GM12878 (cell line): ENCODE results near the gene LYL1.

Experiments
- HDAC2 ChIP-seq: fragments of 200-600 bp; sonication (generic); IDR thresholded peaks from 2 replicates; pipeline ENCODE4 v1.6.1; 2017
- NFIC ChIP-seq: IDR thresholded peaks from 2 replicates; pipeline ENCODE4 v1.6.1; 2012; ENCODE audit warnings: low read depth, mild to moderate bottlenecking, inconsistent platforms, low read length, moderate library complexity
- NFYA ChIP-seq: IDR thresholded peaks from 2 replicates; pipeline ENCODE4 v1.6.1; 2011; ENCODE audit warnings: low read depth, mild to moderate bottlenecking, low read length, improper control_type of control experiment, borderline replicate concordance
- PAX8 ChIP-seq: fragments of 450-650 bp; IDR thresholded peaks from 2 replicates; pipeline ENCODE4 v1.6.1; 2017; ENCODE audit warnings: mild to moderate bottlenecking, moderate library complexity
- ZBED1 ChIP-seq: IDR thresholded peaks from 2 replicates; pipeline ENCODE4 v1.6.1; 2016; ENCODE audit warnings: borderline replicate concordance
- TF ChIP-seq, protein P1 (sequence below), 3 experiments: IDR thresholded peaks in 2 of 3; conservative IDR thresholded peaks in 1 of 3; 2 replicates each; pipeline ENCODE4 v1.5.1; 2011; ENCODE audit warnings: low read depth in 3 of 3, low read length in 3 of 3, mild to moderate bottlenecking in 3 of 3, control low read depth in 2 of 3, moderate library complexity in 2 of 3, inconsistent platforms in 1 of 3, mixed read lengths in 1 of 3; ENCODE audit not compliant: control insufficient read depth in 2 of 3, insufficient read depth in 1 of 3; ENCODE audit errors: extremely low read depth in 1 of 3

- TF ChIP-seq, protein P1, sequence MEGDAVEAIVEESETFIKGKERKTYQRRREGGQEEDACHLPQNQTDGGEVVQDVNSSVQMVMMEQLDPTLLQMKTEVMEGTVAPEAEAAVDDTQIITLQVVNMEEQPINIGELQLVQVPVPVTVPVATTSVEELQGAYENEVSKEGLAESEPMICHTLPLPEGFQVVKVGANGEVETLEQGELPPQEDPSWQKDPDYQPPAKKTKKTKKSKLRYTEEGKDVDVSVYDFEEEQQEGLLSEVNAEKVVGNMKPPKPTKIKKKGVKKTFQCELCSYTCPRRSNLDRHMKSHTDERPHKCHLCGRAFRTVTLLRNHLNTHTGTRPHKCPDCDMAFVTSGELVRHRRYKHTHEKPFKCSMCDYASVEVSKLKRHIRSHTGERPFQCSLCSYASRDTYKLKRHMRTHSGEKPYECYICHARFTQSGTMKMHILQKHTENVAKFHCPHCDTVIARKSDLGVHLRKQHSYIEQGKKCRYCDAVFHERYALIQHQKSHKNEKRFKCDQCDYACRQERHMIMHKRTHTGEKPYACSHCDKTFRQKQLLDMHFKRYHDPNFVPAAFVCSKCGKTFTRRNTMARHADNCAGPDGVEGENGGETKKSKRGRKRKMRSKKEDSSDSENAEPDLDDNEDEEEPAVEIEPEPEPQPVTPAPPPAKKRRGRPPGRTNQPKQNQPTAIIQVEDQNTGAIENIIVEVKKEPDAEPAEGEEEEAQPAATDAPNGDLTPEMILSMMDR (IDR thresholded peaks at IDR 0.05 in 2 of 3, conservative IDR thresholded peaks at IDR 0.05 in 1 of 3; ENCODE audit: control insufficient read depth in 2 of 3, extremely low read depth in 1 of 3, insufficient read depth in 1 of 3, low read depth in 3 of 3, low read length in 3 of 3), result no peak
- TF ChIP-seq NFYA, result no peak
- no peak for TF ChIP-seq ZBED1
- TF ChIP-seq HDAC2, result no peak
- no peak for TF ChIP-seq NFIC
- no peak for TF ChIP-seq PAX8
Observed at GRCh38 chr19:13056052-13056660, 46.5 kb downstream of the LYL1 start.
